HCT116 (cell line): ENCODE data around the gene RXFP3. TPM values are rescaled to one million over a fixed set of nuclear protein-coding genes. Genes with fewer than 3 reads are reported as not detected.

Experiments
- ATAC-seq: fragments of 200-7000 bp; cut with Tn5 transposase; 2 replicates; pipeline ENCODE4 v1.9.1; 2020; ENCODE audit warnings: mild to moderate bottlenecking, moderate library complexity
- BruUV-seq: library from RNA; stranded (reverse); fragments of 400-500 nt; replicated peaks from 2 replicates; lab custom pipeline; 2021; lab: Mats Ljungman, UMichigan
- CTCF ChIA-PET: fragments of 300-600 bp; sonication (Branson Sonifier 250); formaldehyde crosslinking; loops from one replicate; lab custom pipeline; 2021; ENCODE audit warnings: antibody characterized with exemption; lab: Charles Lee
- POLR2A ChIA-PET: fragments of 300-600, 350-600 bp; sonication (Branson Sonifier 250); formaldehyde crosslinking; loops from one replicate; lab custom pipeline; 2021; ENCODE audit warnings: antibody characterized with exemption; lab: Charles Lee
- RAD21 ChIA-PET, 2 experiments: fragments of 300-600 bp; sonication (Branson Sonifier 250); formaldehyde crosslinking; loops; one replicate each; lab custom pipeline; 2023; ENCODE audit warnings: low total read pairs in 2 of 2; ENCODE audit not compliant: uncharacterized antibody in 2 of 2, unreplicated experiment in 2 of 2, low non-redundant PET in 1 of 2; lab: Charles Lee
- DNase-seq: peaks from one replicate; pipeline ENCODE4 v3.0.0-alpha.2; 2010; ENCODE audit warnings: low read depth, low spot score
- H2AFZ ChIP-seq: fragments of 200-600 bp; shearing (Covaris generic), sonication (generic); 2 replicates; pipeline ENCODE4 v1.6.1; 2017; ENCODE audit warnings: low read depth, mixed run types, mixed read lengths, antibody characterized with exemption, low read length; ENCODE audit not compliant: poor library complexity, severe bottlenecking
- H3K27ac ChIP-seq: 2 replicates; pipeline ENCODE4 v1.5.1; 2012; ENCODE audit warnings: low read depth, low read length
- H3K27me3 ChIP-seq: fragments of 200-600 bp; sonication (generic); 2 replicates; pipeline ENCODE4 v1.6.1; 2016; ENCODE audit warnings: mixed run types, low read length, mixed read lengths; ENCODE audit not compliant: insufficient read depth
- H3K36me3 ChIP-seq, 2 experiments: fragments of 200-500 bp in 1 of 2; fragments of 200-600 bp in 1 of 2; sonication (Bioruptor generic) in 1 of 2; sonication (generic) in 1 of 2; 2 replicates each; pipeline versions ENCODE4 v1.5.1 to v1.6.1; 2014 to 2016; ENCODE audit warnings: low read length in 2 of 2, inconsistent platforms in 1 of 2, mixed read lengths in 1 of 2, mixed run types in 1 of 2; ENCODE audit not compliant: insufficient read depth in 2 of 2, control insufficient read depth in 1 of 2
- H3K4me1 ChIP-seq, 2 experiments: fragments of 200-600 bp in 1 of 2; sonication (generic) in 1 of 2; 2 replicates each; pipeline versions ENCODE4 v1.5.1 to v1.6.1; 2012 to 2017; ENCODE audit warnings: low read length in 2 of 2, inconsistent platforms in 1 of 2, mild to moderate bottlenecking in 1 of 2, mixed read lengths in 1 of 2, mixed run types in 1 of 2, moderate library complexity in 1 of 2; ENCODE audit not compliant: insufficient read depth in 2 of 2, control insufficient read depth in 1 of 2
- H3K4me2 ChIP-seq: fragments of 200-600 bp; sonication (generic); 2 replicates; pipeline ENCODE4 v1.6.1; 2017; ENCODE audit warnings: mixed run types, low read length, mixed read lengths
- H3K4me3 ChIP-seq, 2 experiments: fragments of 200-600 bp in 1 of 2; sonication (generic) in 1 of 2; replicated peaks in 1 of 2; 2 replicates each; pipeline ENCODE4 v1.5.1; 2011 to 2016; ENCODE audit warnings: low read length in 2 of 2, control low read depth in 1 of 2, low read depth in 1 of 2, mild to moderate bottlenecking in 1 of 2, mixed read lengths in 1 of 2, mixed run types in 1 of 2
- H3K79me2 ChIP-seq: fragments of 200-600 bp; sonication (generic); 2 replicates; pipeline ENCODE4 v1.6.1; 2017; ENCODE audit warnings: mild to moderate bottlenecking, mixed run types, low read length, moderate library complexity, mixed read lengths; ENCODE audit not compliant: insufficient read depth
- H3K9ac ChIP-seq: fragments of 200-600 bp; sonication (generic); 2 replicates; pipeline ENCODE4 v1.6.1; 2016; ENCODE audit warnings: low read length, mixed read lengths
- H3K9me2 ChIP-seq: fragments of 200-600 bp; sonication (generic), shearing (Covaris generic); 2 replicates; pipeline ENCODE4 v1.6.1; 2017; ENCODE audit warnings: mixed run types, mild to moderate bottlenecking, moderate library complexity; ENCODE audit not compliant: insufficient read depth
- H3K9me3 ChIP-seq, 2 experiments: fragments of 200-500 bp in 1 of 2; fragments of 200-600 bp in 1 of 2; sonication (Bioruptor generic) in 1 of 2; sonication (generic) in 1 of 2; 2 replicates each; pipeline ENCODE4 v1.6.1; 2014 to 2017; ENCODE audit warnings: low read length in 2 of 2, mixed read lengths in 2 of 2, inconsistent platforms in 1 of 2, low read depth in 1 of 2, mild to moderate bottlenecking in 1 of 2, mixed run types in 1 of 2, moderate library complexity in 1 of 2; ENCODE audit not compliant: control insufficient read depth in 1 of 2, insufficient read depth in 1 of 2
- H4K20me1 ChIP-seq: fragments of 200-600 bp; sonication (generic), shearing (Covaris generic); 2 replicates; pipeline ENCODE4 v1.6.1; 2017; ENCODE audit warnings: mixed run types, mild to moderate bottlenecking, moderate library complexity; ENCODE audit not compliant: insufficient read depth
- CBX3 ChIP-seq: IDR thresholded peaks from 2 replicates; pipeline ENCODE4 v1.6.1; 2012; ENCODE audit warnings: low read depth
- EGR1 ChIP-seq: IDR thresholded peaks from 2 replicates; pipeline ENCODE4 v1.6.1; 2012; ENCODE audit warnings: low read depth
- ELF1 ChIP-seq: IDR thresholded peaks from 2 replicates; pipeline ENCODE4 v1.6.1; 2012; ENCODE audit warnings: low read depth, borderline replicate concordance
- FOSL1 ChIP-seq: IDR thresholded peaks from 2 replicates; pipeline ENCODE4 v1.6.1; 2012; ENCODE audit warnings: low read depth
- POLR2AphosphoS5 ChIP-seq: IDR thresholded peaks from 2 replicates; pipeline ENCODE4 v1.6.1; 2011; ENCODE audit warnings: mild to moderate bottlenecking, low read depth, low read length, moderate library complexity
- RAD21 ChIP-seq: IDR thresholded peaks from 2 replicates; pipeline ENCODE4 v1.6.1; 2012; ENCODE audit warnings: low read depth, mild to moderate bottlenecking
- SIN3A ChIP-seq: IDR thresholded peaks from 2 replicates; pipeline ENCODE4 v1.6.1; 2012; ENCODE audit warnings: low read depth
- SRF ChIP-seq: IDR thresholded peaks from 2 replicates; pipeline ENCODE4 v1.6.1; 2012; ENCODE audit warnings: low read depth
- YY1 ChIP-seq: IDR thresholded peaks from 2 replicates; pipeline ENCODE4 v1.6.1; 2011; ENCODE audit warnings: low read length, low read depth, moderate library complexity, mild to moderate bottlenecking; ENCODE audit not compliant: insufficient replicate concordance; ENCODE audit errors: extremely low read depth
- ZFX ChIP-seq: fragments of 450-650 bp; IDR thresholded peaks from 2 replicates; pipeline ENCODE4 v1.6.1; 2017
- ZNF274 ChIP-seq: fragments of 200-500 bp; sonication (Bioruptor generic); IDR thresholded peaks from 2 replicates; pipeline ENCODE4 v1.6.1; 2014; ENCODE audit warnings: mild to moderate bottlenecking, low read depth, low read length, inconsistent platforms
- intact Hi-C: fragments of 100-400 bp; cut with micrococcal nuclease; formaldehyde crosslinking; loops from 2 replicates; pipeline ENCODE4 v1.10.0; 2022
- total RNA-seq: library from RNA; stranded (reverse); gene quantifications from one replicate; pipeline ENCODE4 v1.2.1, GENCODE V29; 2021; ENCODE audit not compliant: unreplicated experiment
- TF ChIP-seq, protein P1 (sequence below), 3 experiments: fragments of 200-600 bp in 1 of 3; sonication (generic) in 1 of 3; IDR thresholded peaks in 2 of 3; conservative IDR thresholded peaks in 1 of 3; 2 replicates each; pipeline ENCODE4 v1.5.1; 2012 to 2017; ENCODE audit warnings: low read depth in 2 of 3, low read length in 2 of 3, antibody characterized with exemption in 1 of 3, borderline replicate concordance in 1 of 3, control low read depth in 1 of 3, mild to moderate bottlenecking in 1 of 3, mixed read lengths in 1 of 3, mixed run types in 1 of 3, moderate library complexity in 1 of 3; ENCODE audit not compliant: insufficient read depth in 1 of 3
- TF ChIP-seq, protein P2 (sequence below): IDR thresholded peaks from 2 replicates; pipeline ENCODE4 v1.6.1; 2011; ENCODE audit warnings: mild to moderate bottlenecking, low read length, moderate library complexity; ENCODE audit not compliant: insufficient replicate concordance; ENCODE audit errors: extremely low read depth

RXFP3 gene
- total RNA-seq, 1 experiment from 2014 or later, result not detected

DNA sequence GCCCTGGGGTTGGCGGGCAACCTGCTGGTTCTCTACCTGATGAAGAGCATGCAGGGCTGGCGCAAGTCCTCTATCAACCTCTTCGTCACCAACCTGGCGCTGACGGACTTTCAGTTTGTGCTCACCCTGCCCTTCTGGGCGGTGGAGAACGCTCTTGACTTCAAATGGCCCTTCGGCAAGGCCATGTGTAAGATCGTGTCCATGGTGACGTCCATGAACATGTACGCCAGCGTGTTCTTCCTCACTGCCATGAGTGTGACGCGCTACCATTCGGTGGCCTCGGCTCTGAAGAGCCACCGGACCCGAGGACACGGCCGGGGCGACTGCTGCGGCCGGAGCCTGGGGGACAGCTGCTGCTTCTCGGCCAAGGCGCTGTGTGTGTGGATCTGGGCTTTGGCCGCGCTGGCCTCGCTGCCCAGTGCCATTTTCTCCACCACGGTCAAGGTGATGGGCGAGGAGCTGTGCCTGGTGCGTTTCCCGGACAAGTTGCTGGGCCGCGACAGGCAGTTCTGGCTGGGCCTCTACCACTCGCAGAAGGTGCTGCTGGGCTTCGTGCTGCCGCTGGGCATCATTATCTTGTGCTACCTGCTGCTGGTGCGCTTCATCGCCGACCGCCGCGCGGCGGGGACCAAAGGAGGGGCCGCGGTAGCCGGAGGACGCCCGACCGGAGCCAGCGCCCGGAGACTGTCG lies 976 bp downstream of the RXFP3 start (continued):
- TF ChIP-seq, protein P1, sequence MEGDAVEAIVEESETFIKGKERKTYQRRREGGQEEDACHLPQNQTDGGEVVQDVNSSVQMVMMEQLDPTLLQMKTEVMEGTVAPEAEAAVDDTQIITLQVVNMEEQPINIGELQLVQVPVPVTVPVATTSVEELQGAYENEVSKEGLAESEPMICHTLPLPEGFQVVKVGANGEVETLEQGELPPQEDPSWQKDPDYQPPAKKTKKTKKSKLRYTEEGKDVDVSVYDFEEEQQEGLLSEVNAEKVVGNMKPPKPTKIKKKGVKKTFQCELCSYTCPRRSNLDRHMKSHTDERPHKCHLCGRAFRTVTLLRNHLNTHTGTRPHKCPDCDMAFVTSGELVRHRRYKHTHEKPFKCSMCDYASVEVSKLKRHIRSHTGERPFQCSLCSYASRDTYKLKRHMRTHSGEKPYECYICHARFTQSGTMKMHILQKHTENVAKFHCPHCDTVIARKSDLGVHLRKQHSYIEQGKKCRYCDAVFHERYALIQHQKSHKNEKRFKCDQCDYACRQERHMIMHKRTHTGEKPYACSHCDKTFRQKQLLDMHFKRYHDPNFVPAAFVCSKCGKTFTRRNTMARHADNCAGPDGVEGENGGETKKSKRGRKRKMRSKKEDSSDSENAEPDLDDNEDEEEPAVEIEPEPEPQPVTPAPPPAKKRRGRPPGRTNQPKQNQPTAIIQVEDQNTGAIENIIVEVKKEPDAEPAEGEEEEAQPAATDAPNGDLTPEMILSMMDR (IDR thresholded peaks at IDR 0.05 in 2 of 3, conservative IDR thresholded peaks at IDR 0.05 in 1 of 3; ENCODE audit: borderline replicate concordance in 1 of 3, insufficient read depth in 1 of 3, low read depth in 2 of 3, low read length in 2 of 3), result no peak
- TF ChIP-seq RAD21 (no peak), POLR2AphosphoS5 (no peak), FOSL1 (no peak), CBX3 (no peak)
- TF ChIP-seq, protein P2, sequence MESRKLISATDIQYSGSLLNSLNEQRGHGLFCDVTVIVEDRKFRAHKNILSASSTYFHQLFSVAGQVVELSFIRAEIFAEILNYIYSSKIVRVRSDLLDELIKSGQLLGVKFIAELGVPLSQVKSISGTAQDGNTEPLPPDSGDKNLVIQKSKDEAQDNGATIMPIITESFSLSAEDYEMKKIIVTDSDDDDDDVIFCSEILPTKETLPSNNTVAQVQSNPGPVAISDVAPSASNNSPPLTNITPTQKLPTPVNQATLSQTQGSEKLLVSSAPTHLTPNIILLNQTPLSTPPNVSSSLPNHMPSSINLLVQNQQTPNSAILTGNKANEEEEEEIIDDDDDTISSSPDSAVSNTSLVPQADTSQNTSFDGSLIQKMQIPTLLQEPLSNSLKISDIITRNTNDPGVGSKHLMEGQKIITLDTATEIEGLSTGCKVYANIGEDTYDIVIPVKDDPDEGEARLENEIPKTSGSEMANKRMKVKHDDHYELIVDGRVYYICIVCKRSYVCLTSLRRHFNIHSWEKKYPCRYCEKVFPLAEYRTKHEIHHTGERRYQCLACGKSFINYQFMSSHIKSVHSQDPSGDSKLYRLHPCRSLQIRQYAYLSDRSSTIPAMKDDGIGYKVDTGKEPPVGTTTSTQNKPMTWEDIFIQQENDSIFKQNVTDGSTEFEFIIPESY, result no peak

DNA sequence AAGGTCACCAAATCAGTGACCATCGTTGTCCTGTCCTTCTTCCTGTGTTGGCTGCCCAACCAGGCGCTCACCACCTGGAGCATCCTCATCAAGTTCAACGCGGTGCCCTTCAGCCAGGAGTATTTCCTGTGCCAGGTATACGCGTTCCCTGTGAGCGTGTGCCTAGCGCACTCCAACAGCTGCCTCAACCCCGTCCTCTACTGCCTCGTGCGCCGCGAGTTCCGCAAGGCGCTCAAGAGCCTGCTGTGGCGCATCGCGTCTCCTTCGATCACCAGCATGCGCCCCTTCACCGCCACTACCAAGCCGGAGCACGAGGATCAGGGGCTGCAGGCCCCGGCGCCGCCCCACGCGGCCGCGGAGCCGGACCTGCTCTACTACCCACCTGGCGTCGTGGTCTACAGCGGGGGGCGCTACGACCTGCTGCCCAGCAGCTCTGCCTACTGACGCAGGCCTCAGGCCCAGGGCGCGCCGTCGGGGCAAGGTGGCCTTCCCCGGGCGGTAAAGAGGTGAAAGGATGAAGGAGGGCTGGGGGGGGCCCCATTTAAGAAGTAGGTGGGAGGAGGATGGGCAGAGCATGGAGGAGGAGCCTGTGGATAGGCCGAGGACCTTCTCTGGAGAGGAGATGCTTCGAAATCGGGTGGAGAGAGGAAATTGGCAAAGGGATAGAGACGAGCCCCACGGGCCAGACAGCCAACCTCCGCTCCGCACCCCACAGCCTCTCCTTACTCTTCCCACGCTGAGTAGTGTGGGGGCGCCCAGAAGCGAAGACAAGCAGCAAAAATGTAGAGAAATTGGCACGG lies 1.7 kb downstream of the RXFP3 start:
- TF ChIP-seq ZNF274, result no peak
- TF ChIP-seq ELF1, result no peak
- no peak for TF ChIP-seq EGR1
- TF ChIP-seq, protein P1 (IDR thresholded peaks at IDR 0.05 in 2 of 3, conservative IDR thresholded peaks at IDR 0.05 in 1 of 3; ENCODE audit: borderline replicate concordance in 1 of 3, insufficient read depth in 1 of 3, low read depth in 2 of 3, low read length in 2 of 3), result no peak
- no peak for TF ChIP-seq SRF
- TF ChIP-seq ZFX, result no peak
- no peak for TF ChIP-seq FOSL1
- no peak for TF ChIP-seq SIN3A
- TF ChIP-seq POLR2AphosphoS5, result no peak
- TF ChIP-seq YY1, result no peak
- no peaks in the 10 kb centered on the region for H3K9me3 ChIP-seq
- no peak overlapping the region for H2AFZ ChIP-seq
- no peak overlapping the region for H3K4me2 ChIP-seq
- no peaks in the 10 kb centered on the region for H3K79me2 ChIP-seq
- RAD21 ChIA-PET, result no interaction called here
- ATAC-seq (no peak), DNase-seq (no peak)
- H3K36me3 ChIP-seq, result no peaks in the 10 kb centered on the region
- BruUV-seq, result no TSS peak
- intact Hi-C loops, result no loop called here
- CTCF ChIA-PET, result no interaction called here
- H3K27ac ChIP-seq, result no peak overlapping the region
- H3K4me1 ChIP-seq, result no peaks in the 10 kb centered on the region
- H3K27me3 ChIP-seq, result peaks cover 43% of the 10 kb centered on the region
- H3K4me3 ChIP-seq, result no peak overlapping the region
- no peaks in the 10 kb centered on the region for H3K9me2 ChIP-seq
- no peak overlapping the region for H3K9ac ChIP-seq
- POLR2A ChIA-PET, result no interaction called here
- no peaks in the 10 kb centered on the region for H4K20me1 ChIP-seq
